WTC11 (cell line): ENCODE measurements around the gene MZT1.

Source experiments
- CREM ChIP-seq: sonication (generic); formaldehyde crosslinking; IDR thresholded peaks from 2 replicates; pipeline ENCODE4 v1.8.1; 2022; ENCODE audit warnings: mild to moderate bottlenecking, missing genetic modification reagents, moderate library complexity
- ESRRA ChIP-seq: sonication (generic); formaldehyde crosslinking; IDR thresholded peaks from 2 replicates; pipeline ENCODE4 v1.8.1; 2022; ENCODE audit warnings: mild to moderate bottlenecking, missing genetic modification reagents, borderline replicate concordance
- GABPB1 ChIP-seq: sonication (generic); formaldehyde crosslinking; IDR thresholded peaks from 2 replicates; pipeline ENCODE4 v1.8.1; 2023; ENCODE audit warnings: mild to moderate bottlenecking, missing genetic modification reagents
- JUN ChIP-seq: sonication (generic); formaldehyde crosslinking; IDR thresholded peaks from 2 replicates; pipeline ENCODE4 v1.8.0; 2023; ENCODE audit warnings: mild to moderate bottlenecking, missing genetic modification reagents
- NR3C1 ChIP-seq: sonication (generic); formaldehyde crosslinking; conservative IDR thresholded peaks from 2 replicates; pipeline ENCODE4 v1.8.1; 2023; ENCODE audit warnings: low read depth, mild to moderate bottlenecking, missing genetic modification reagents
- ZNF396 ChIP-seq: fragments of 250-450 bp; sonication (Bioruptor Pico); IDR thresholded peaks from 2 replicates; pipeline ENCODE4 v1.8.0; 2021; ENCODE audit warnings: mild to moderate bottlenecking, moderate library complexity, borderline replicate concordance
- TF ChIP-seq, protein P1 (sequence below): fragments of 200-600 bp; IDR thresholded peaks from 2 replicates; pipeline ENCODE4 v1.8.0; 2022; ENCODE audit warnings: antibody characterized with exemption
- TF ChIP-seq, protein P2 (sequence below): sonication (generic); formaldehyde crosslinking; conservative IDR thresholded peaks from 2 replicates; pipeline ENCODE4 v1.8.1; 2022; ENCODE audit warnings: mild to moderate bottlenecking, missing genetic modification reagents
- TF ChIP-seq, protein P3 (sequence below): sonication (generic); formaldehyde crosslinking; IDR thresholded peaks from 2 replicates; pipeline ENCODE4 v1.8.0; 2023; ENCODE audit warnings: missing genetic modification reagents, mild to moderate bottlenecking, borderline replicate concordance
- TF ChIP-seq, protein P4 (sequence below): sonication (generic); formaldehyde crosslinking; IDR thresholded peaks from 2 replicates; pipeline ENCODE4 v1.8.1; 2023; ENCODE audit warnings: mild to moderate bottlenecking, missing genetic modification reagents, moderate library complexity
- TF ChIP-seq, protein P5 (sequence below): sonication (generic); formaldehyde crosslinking; IDR thresholded peaks from 2 replicates; pipeline ENCODE4 v1.8.0; 2022; ENCODE audit warnings: mild to moderate bottlenecking, missing genetic modification reagents

DNA sequence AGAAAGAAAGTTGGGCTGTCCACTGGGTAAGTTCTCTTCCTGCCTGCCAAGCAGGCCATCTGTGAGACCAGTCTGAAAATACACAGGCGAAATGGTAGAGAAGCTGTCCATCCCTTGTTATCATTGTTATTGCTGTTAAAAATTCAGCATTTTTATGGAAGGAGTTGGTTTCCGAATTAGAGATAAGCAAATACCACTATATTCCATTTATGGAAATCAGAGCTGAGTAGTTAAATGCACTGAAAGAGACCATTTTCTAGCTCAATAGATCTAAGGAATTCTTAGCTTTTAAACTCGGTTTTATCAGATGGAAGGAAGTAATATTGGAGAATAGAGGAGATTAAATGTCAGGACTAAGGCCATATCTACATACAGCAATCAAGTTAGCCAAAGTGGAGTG is 40.7 kb downstream of the MZT1 start:
- TF ChIP-seq, protein P1, sequence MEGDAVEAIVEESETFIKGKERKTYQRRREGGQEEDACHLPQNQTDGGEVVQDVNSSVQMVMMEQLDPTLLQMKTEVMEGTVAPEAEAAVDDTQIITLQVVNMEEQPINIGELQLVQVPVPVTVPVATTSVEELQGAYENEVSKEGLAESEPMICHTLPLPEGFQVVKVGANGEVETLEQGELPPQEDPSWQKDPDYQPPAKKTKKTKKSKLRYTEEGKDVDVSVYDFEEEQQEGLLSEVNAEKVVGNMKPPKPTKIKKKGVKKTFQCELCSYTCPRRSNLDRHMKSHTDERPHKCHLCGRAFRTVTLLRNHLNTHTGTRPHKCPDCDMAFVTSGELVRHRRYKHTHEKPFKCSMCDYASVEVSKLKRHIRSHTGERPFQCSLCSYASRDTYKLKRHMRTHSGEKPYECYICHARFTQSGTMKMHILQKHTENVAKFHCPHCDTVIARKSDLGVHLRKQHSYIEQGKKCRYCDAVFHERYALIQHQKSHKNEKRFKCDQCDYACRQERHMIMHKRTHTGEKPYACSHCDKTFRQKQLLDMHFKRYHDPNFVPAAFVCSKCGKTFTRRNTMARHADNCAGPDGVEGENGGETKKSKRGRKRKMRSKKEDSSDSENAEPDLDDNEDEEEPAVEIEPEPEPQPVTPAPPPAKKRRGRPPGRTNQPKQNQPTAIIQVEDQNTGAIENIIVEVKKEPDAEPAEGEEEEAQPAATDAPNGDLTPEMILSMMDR: no peak
- TF ChIP-seq, protein P2, sequence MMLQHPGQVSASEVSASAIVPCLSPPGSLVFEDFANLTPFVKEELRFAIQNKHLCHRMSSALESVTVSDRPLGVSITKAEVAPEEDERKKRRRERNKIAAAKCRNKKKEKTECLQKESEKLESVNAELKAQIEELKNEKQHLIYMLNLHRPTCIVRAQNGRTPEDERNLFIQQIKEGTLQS (CRISPR knock-in tag): no peak
- TF ChIP-seq ZNF396 (no peak), CREM (no peak), JUN (CRISPR knock-in tag) (no peak), ESRRA (no peak), NR3C1 (CRISPR knock-in tag) (no peak), GABPB1 (CRISPR knock-in tag) (no peak)
- TF ChIP-seq, protein P3, sequence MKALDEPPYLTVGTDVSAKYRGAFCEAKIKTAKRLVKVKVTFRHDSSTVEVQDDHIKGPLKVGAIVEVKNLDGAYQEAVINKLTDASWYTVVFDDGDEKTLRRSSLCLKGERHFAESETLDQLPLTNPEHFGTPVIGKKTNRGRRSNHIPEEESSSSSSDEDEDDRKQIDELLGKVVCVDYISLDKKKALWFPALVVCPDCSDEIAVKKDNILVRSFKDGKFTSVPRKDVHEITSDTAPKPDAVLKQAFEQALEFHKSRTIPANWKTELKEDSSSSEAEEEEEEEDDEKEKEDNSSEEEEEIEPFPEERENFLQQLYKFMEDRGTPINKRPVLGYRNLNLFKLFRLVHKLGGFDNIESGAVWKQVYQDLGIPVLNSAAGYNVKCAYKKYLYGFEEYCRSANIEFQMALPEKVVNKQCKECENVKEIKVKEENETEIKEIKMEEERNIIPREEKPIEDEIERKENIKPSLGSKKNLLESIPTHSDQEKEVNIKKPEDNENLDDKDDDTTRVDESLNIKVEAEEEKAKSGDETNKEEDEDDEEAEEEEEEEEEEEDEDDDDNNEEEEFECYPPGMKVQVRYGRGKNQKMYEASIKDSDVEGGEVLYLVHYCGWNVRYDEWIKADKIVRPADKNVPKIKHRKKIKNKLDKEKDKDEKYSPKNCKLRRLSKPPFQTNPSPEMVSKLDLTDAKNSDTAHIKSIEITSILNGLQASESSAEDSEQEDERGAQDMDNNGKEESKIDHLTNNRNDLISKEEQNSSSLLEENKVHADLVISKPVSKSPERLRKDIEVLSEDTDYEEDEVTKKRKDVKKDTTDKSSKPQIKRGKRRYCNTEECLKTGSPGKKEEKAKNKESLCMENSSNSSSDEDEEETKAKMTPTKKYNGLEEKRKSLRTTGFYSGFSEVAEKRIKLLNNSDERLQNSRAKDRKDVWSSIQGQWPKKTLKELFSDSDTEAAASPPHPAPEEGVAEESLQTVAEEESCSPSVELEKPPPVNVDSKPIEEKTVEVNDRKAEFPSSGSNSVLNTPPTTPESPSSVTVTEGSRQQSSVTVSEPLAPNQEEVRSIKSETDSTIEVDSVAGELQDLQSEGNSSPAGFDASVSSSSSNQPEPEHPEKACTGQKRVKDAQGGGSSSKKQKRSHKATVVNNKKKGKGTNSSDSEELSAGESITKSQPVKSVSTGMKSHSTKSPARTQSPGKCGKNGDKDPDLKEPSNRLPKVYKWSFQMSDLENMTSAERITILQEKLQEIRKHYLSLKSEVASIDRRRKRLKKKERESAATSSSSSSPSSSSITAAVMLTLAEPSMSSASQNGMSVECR (CRISPR knock-in tag): no peak
- TF ChIP-seq, protein P4, sequence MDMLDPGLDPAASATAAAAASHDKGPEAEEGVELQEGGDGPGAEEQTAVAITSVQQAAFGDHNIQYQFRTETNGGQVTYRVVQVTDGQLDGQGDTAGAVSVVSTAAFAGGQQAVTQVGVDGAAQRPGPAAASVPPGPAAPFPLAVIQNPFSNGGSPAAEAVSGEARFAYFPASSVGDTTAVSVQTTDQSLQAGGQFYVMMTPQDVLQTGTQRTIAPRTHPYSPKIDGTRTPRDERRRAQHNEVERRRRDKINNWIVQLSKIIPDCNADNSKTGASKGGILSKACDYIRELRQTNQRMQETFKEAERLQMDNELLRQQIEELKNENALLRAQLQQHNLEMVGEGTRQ (CRISPR knock-in tag): no peak
- TF ChIP-seq, protein P5, sequence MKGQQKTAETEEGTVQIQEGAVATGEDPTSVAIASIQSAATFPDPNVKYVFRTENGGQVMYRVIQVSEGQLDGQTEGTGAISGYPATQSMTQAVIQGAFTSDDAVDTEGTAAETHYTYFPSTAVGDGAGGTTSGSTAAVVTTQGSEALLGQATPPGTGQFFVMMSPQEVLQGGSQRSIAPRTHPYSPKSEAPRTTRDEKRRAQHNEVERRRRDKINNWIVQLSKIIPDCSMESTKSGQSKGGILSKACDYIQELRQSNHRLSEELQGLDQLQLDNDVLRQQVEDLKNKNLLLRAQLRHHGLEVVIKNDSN (CRISPR knock-in tag): no peak
